ENCODE data around the gene PTPRC.

Gene PTPRC

DNA sequence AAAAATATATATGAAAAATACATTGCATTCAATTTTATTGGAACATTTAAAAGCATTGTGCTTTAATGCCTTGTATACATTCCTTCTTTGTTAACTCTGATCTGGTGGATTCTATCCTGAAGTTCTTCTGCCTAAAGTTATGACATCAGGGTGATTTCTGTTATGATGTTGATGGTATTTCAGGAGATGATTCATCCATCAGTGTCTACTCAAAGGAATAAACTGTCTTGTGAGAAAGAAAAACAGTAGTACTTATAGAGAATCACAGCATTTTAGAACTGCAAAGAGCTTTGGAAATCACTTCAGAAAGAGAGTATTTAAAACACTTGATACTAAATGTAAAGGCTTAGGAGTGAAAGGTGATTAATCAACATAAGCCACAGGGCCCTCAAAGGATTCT lies 155.7 kb downstream of the PTPRC start:
- no peak overlapping the region for H3K4me3 ChIP-seq (ENCODE audit: low read depth, low read length)
- peak; percentile 93 for DNase-seq (ENCODE audit: low read depth)
- TF ChIP-seq CTCF (conservative IDR thresholded peaks at IDR 0.05; ENCODE audit: low read depth, low read length), result no peak

GRCh38 chr1:198797656-198798055 lies 158.8 kb downstream of the PTPRC start:
- H3K4me3 ChIP-seq (ENCODE audit: low read depth, low read length), result no peak overlapping the region
- TF ChIP-seq CTCF (conservative IDR thresholded peaks at IDR 0.05; ENCODE audit: low read depth, low read length), result no peak
- DNase-seq (ENCODE audit: low read depth), result no peak

GRCh38 chr1:198798923-198799386 lies 160.1 kb downstream of the PTPRC start:
- H3K4me3 ChIP-seq (ENCODE audit: low read depth, low read length), result no peak overlapping the region
- DNase-seq (ENCODE audit: low read depth), result no peak
- TF ChIP-seq CTCF (conservative IDR thresholded peaks at IDR 0.05; ENCODE audit: low read depth, low read length), result no peak

- TF ChIP-seq CTCF (conservative IDR thresholded peaks at IDR 0.05; ENCODE audit: low read depth, low read length), result no peak
- DNase-seq (ENCODE audit: low read depth), result no peak
- H3K4me3 ChIP-seq (ENCODE audit: low read depth, low read length), result no peak overlapping the region
These were observed 166.8 kb downstream of the PTPRC start for GRCh38 chr1:198805498-198806151.

DNA sequence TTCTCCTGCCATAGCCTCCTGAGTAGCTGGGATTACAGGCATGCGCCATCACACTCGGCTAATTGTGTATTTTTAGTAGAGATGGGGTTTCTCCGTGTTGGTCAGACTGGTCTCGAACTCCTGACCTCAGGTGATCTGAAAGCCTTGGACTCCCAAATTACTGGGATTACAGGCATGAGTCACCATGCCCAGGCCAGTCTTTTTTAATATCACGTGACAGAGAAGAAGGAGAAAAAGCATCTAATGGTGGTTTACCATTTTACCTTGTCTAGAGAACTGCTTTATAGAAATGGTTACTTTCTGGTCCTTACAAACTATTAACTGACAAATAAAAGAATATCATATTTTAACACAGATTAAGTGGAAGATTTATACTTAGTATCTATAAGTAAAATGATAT lies 168.0 kb downstream of the PTPRC start:
- no peak for DNase-seq (ENCODE audit: low read depth)
- H3K4me3 ChIP-seq (ENCODE audit: low read depth, low read length), result no peak overlapping the region
- no peak for TF ChIP-seq CTCF (conservative IDR thresholded peaks at IDR 0.05; ENCODE audit: low read depth, low read length)
